Sigmoid colon (tissue), 4 donors: Measurements from ENCODE around the gene TMEM43.
A peak's percentile ranks its signal among the peaks of the same experiment; 100 is the strongest.

Source experiments
- CTCF ChIP-seq, 4 experiments: fragments of 450-650 bp in 3 of 4; fragments of 200-600 bp in 1 of 4; IDR thresholded peaks; one replicate each; pipeline ENCODE4 v1.5.1; 2016 to 2019; ENCODE audit warnings: antibody characterized with exemption in 4 of 4, mild to moderate bottlenecking in 3 of 4, moderate library complexity in 2 of 4
- POLR2A ChIP-seq, 2 donors: fragments of 450-650 bp; IDR thresholded peaks; one replicate each; pipeline ENCODE4 v1.6.1; 2016; ENCODE audit warnings: antibody characterized with exemption in 2 of 2, mild to moderate bottlenecking in 2 of 2, moderate library complexity in 2 of 2
- POLR2AphosphoS5 ChIP-seq, 4 donors: sonication (generic); formaldehyde crosslinking; IDR thresholded peaks; one replicate each; pipeline ENCODE4 v1.6.1; 2017; ENCODE audit warnings: antibody characterized with exemption in 4 of 4

GRCh38 chr3:14141602-14142341 lies 16.9 kb downstream of the TMEM43 start:
- TF ChIP-seq CTCF (IDR thresholded peaks at IDR 0.05): no peak
- TF ChIP-seq POLR2A (IDR thresholded peaks at IDR 0.05): no peak
- TF ChIP-seq POLR2AphosphoS5 (IDR thresholded peaks at IDR 0.05): peak in 1 of 4 donors; percentile 6
